ENCODE measurements around the gene CFAP46. TPM values are rescaled to one million over a fixed set of nuclear protein-coding genes. Genes with fewer than 3 reads are reported as not detected.

The CFAP46 gene
- total and polyA plus RNA-seq, 2 of the 4 experiments (the other 2 are of a cell fraction), result 1.3 to 1.8 TPM

DNA sequence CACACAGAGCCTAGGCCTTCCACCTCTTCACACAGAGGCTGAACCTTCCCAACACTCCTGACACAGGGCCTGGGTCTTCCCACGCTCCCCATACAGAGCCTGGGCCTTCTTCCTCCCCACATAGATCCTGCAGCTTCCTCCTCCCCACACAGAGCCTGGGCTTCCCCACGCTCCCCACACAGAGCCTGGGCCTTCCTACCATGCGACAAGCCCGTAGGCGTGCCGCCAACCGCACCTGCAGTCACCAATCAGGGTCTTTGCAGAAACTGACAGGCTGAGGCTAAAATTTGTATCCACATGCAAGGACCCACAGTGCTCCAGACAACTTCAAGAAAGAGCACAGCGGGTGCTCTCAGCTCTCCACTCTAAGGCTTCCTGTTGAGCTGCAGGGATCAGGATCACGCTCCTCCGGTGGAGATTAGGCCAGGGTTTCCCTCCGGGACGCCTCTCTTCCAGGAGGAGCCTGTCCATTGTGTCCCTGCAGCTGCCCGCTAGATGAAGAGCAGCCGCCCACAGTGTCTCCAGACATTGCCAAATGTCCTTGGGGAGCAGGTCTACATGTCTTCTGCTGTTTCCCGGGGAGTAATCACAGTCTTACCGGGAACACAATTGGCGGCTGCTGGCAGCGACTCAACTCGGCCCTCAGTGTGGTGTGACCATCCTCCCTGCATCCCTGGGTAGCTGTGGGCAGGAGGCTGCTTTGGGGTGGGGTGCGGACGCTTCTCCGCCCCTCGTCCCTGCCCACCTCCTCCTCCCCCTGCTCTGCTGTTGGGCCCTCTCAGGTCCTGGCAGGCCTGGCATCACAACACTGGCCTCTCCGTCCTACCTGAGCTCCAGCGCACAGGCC lies 9.7 kb downstream of the CFAP46 start:
- H3K56ac ChIP-seq (ENCODE audit: extremely low read depth, insufficient read depth, low read length), result no peak overlapping the region
- no peak overlapping the region for H4K91ac ChIP-seq (ENCODE audit: insufficient read depth, low read depth, low read length)
- WGBS, 2 experiments (ENCODE audit: extremely low coverage in 2 of 2, insufficient read length in 1 of 2), result 93% methylated on average over 10 of the region's 25 CpGs; no CpG with 5 or more reads in 1 of the 2 experiments
- no peaks in the 10 kb centered on the region for H3K36me3 ChIP-seq (ENCODE audit: control insufficient read depth, insufficient read depth, low read length)
- H3K27me3 ChIP-seq (ENCODE audit: control insufficient read depth, insufficient read depth, low read length), result peaks cover 3% of the 10 kb centered on the region; the same call in 1 of the 2 replicates
- H2BK5ac ChIP-seq (ENCODE audit: low read depth, low read length, poor library complexity, severe bottlenecking), result no peak overlapping the region
- H3K4me1 ChIP-seq (ENCODE audit: control insufficient read depth, insufficient read depth, low read length), result no peaks in the 10 kb centered on the region
- H3K79me1 ChIP-seq (ENCODE audit: low read depth in 1 of 2, low read length in 2 of 2), result no peaks in the 10 kb centered on the region
- no peak overlapping the region for H3K4me2 ChIP-seq (ENCODE audit: low read depth, low read length)
- H2AK5ac ChIP-seq (ENCODE audit: low read depth, low read length), result no peak overlapping the region
- in situ Hi-C loops (cut with MboI; ENCODE audit: low sequenced_read_pairs) (no loop called here), dilution Hi-C loops (cut with HindIII; ENCODE audit: low sequenced_read_pairs, unreplicated experiment) (no loop called here), intact Hi-C loops (cut with micrococcal nuclease) (no loop called here)
- no TSS peak for BruUV-seq (replicated peaks)
- no peak overlapping the region for H3K14ac ChIP-seq (replicated peaks; ENCODE audit: low read depth, low read length)
- H2BK20ac ChIP-seq (ENCODE audit: low read depth, low read length), result no peak overlapping the region
- no peak overlapping the region for H4K8ac ChIP-seq (ENCODE audit: low read depth in 2 of 2, low read length in 2 of 2)
- no peak overlapping the region for H3K18ac ChIP-seq (ENCODE audit: low read depth, low read length)
- no peak overlapping the region for H2BK15ac ChIP-seq (ENCODE audit: low read depth, low read length)
- H3K4me3 ChIP-seq (ENCODE audit: insufficient read depth, low read depth, low read length), result no peak overlapping the region
- H4K20me1 ChIP-seq (ENCODE audit: insufficient read depth, low read length), result no peaks in the 10 kb centered on the region
- no peak overlapping the region for H2AK9ac ChIP-seq (replicated peaks; ENCODE audit: low read depth, low read length, poor library complexity)
- H3K4ac ChIP-seq (ENCODE audit: low read depth, low read length), result no peak overlapping the region
- H3K9me1 ChIP-seq (ENCODE audit: insufficient read depth, low read length), result no peaks in the 10 kb centered on the region
- H2BK120ac ChIP-seq (ENCODE audit: low read depth, low read length), result no peak overlapping the region
- no peak overlapping the region for H3K27ac ChIP-seq (ENCODE audit: insufficient read depth, low read length)
- no peak for ATAC-seq (ENCODE audit: low read depth)
- no peak overlapping the region for H3K9ac ChIP-seq (ENCODE audit: low read depth, low read length)
- no peak for DNase-seq
- H4K5ac ChIP-seq (ENCODE audit: low read depth, low read length), result no peak overlapping the region
- no peak overlapping the region for H3K23ac ChIP-seq (ENCODE audit: low read depth, low read length)
- POLR2A ChIA-PET (ENCODE audit: unreplicated experiment), result no interaction called here
- no peak for TF ChIP-seq RAD21 (IDR thresholded peaks at IDR 0.05; ENCODE audit: low read length)
- TF ChIP-seq POLR2A (IDR thresholded peaks at IDR 0.05; ENCODE audit: low read depth, low read length), result no peak
- no peak for TF ChIP-seq FOS (IDR thresholded peaks at IDR 0.05; ENCODE audit: low read depth, low read length)
- TF ChIP-seq MXI1 (IDR thresholded peaks at IDR 0.05; ENCODE audit: borderline replicate concordance, low read depth, low read length), result no peak
- TF ChIP-seq NFE2L2 (IDR thresholded peaks at IDR 0.05; ENCODE audit: low read depth, low read length), result no peak
- no peak for TF ChIP-seq MAFK (IDR thresholded peaks at IDR 0.05; ENCODE audit: low read depth, low read length)
- no peak for TF ChIP-seq BHLHE40 (IDR thresholded peaks at IDR 0.05; ENCODE audit: low read depth, low read length)
- TF ChIP-seq RFX5 (IDR thresholded peaks at IDR 0.05; ENCODE audit: low read depth, low read length), result no peak
- CTCF ChIA-PET, result no interaction called here
- no peaks in the 10 kb centered on the region for H3K9me3 ChIP-seq (ENCODE audit: control insufficient read depth, insufficient read depth, low read length)
- no peak overlapping the region for H2AFZ ChIP-seq (replicated peaks; ENCODE audit: low read length, poor library complexity)
